ENCODE results near the gene PPFIA2. TPM values are rescaled to one million over a fixed set of nuclear protein-coding genes. Genes with fewer than 3 reads are reported as not detected.

The PPFIA2 gene
- polyA plus RNA-seq, 1 of the 3 experiments (the other 2 are of a cell fraction) = not detected

DNA sequence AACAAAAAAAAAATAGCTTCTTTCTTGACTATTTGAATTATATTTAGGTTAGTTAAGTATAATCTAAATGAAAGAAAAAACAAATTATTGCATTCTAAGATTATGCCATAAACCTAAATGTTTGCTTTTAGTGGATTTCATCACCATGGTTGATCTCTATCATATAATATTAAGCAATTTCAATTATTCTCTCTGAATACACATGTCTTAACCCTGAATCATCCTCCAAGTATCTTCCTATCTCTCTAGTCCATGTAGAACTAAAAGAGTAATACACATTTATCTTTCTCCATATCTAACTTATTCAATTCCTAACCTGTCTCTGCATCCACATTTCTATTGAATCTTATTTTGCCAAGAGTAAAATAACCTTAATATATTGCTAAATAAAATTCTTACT, 59.6 kb downstream of the PPFIA2 start (continued):
- TF ChIP-seq POLR2AphosphoS5 (IDR thresholded peaks at IDR 0.05; ENCODE audit: low read depth, low read length) (no peak), YY1 (IDR thresholded peaks at IDR 0.05; ENCODE audit: low read depth) (no peak), RFX5 (IDR thresholded peaks at IDR 0.05; ENCODE audit: low read length) (no peak), RXRA (IDR thresholded peaks at IDR 0.05; ENCODE audit: borderline replicate concordance, low read depth) (no peak), TCF12 (IDR thresholded peaks at IDR 0.05) (no peak)
- TF ChIP-seq, protein P1, sequence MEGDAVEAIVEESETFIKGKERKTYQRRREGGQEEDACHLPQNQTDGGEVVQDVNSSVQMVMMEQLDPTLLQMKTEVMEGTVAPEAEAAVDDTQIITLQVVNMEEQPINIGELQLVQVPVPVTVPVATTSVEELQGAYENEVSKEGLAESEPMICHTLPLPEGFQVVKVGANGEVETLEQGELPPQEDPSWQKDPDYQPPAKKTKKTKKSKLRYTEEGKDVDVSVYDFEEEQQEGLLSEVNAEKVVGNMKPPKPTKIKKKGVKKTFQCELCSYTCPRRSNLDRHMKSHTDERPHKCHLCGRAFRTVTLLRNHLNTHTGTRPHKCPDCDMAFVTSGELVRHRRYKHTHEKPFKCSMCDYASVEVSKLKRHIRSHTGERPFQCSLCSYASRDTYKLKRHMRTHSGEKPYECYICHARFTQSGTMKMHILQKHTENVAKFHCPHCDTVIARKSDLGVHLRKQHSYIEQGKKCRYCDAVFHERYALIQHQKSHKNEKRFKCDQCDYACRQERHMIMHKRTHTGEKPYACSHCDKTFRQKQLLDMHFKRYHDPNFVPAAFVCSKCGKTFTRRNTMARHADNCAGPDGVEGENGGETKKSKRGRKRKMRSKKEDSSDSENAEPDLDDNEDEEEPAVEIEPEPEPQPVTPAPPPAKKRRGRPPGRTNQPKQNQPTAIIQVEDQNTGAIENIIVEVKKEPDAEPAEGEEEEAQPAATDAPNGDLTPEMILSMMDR (IDR thresholded peaks at IDR 0.05) = no peak

DNA sequence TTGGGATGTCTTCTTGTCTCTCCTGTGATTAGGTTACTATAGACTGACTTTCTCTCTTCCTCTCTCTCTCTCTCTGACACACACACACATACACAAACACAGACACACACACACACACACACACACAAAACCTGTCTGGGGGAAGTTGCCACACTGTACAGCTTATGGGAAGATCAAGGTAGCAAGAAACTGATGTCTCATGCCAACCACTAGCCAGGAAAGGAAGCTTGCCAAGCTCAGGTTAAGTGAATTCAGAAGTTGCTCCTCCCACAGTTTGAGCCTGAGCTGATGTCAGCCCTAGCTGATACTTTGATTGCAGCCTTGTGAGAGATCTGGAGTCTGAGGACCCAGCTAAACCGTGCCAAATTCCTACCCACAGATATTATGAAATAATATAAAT, 67.1 kb downstream of the PPFIA2 start:
- POLR2A ChIA-PET = no interaction called here
- no peaks in the 10 kb centered on the region for H3F3A ChIP-seq (replicated peaks; ENCODE audit: insufficient read depth)
- no peaks in the 10 kb centered on the region for H3K4me1 ChIP-seq (ENCODE audit: control insufficient read depth in 1 of 2, insufficient read depth in 2 of 2, low read depth in 1 of 2, low read length in 1 of 2)
- no peak overlapping the region for H3K9ac ChIP-seq
- no peaks in the 10 kb centered on the region for H4K20me1 ChIP-seq (ENCODE audit: insufficient read depth)
- DNase-seq = no peak
- H3K9me2 ChIP-seq = no peaks in the 10 kb centered on the region
- no peaks in the 10 kb centered on the region for H3K79me2 ChIP-seq (ENCODE audit: insufficient read depth)
- no peak for TF ChIP-seq RXRA (IDR thresholded peaks at IDR 0.05; ENCODE audit: borderline replicate concordance, low read depth)
- no peak for TF ChIP-seq YY1 (IDR thresholded peaks at IDR 0.05; ENCODE audit: low read depth)
- TF ChIP-seq, protein P2, sequence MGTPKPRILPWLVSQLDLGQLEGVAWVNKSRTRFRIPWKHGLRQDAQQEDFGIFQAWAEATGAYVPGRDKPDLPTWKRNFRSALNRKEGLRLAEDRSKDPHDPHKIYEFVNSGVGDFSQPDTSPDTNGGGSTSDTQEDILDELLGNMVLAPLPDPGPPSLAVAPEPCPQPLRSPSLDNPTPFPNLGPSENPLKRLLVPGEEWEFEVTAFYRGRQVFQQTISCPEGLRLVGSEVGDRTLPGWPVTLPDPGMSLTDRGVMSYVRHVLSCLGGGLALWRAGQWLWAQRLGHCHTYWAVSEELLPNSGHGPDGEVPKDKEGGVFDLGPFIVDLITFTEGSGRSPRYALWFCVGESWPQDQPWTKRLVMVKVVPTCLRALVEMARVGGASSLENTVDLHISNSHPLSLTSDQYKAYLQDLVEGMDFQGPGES (IDR thresholded peaks at IDR 0.05; ENCODE audit: low read depth, low read length) = no peak
- TF ChIP-seq, protein P3, sequence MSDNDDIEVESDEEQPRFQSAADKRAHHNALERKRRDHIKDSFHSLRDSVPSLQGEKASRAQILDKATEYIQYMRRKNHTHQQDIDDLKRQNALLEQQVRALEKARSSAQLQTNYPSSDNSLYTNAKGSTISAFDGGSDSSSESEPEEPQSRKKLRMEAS (IDR thresholded peaks at IDR 0.05; ENCODE audit: low read depth) = no peak
- TF ChIP-seq MEF2A (IDR thresholded peaks at IDR 0.05; ENCODE audit: borderline replicate concordance, low read depth) = no peak
- TF ChIP-seq JUND (IDR thresholded peaks at IDR 0.05) = no peak
- no peak for TF ChIP-seq GABPA (IDR thresholded peaks at IDR 0.05; ENCODE audit: low read depth)
- TF ChIP-seq, protein P4, sequence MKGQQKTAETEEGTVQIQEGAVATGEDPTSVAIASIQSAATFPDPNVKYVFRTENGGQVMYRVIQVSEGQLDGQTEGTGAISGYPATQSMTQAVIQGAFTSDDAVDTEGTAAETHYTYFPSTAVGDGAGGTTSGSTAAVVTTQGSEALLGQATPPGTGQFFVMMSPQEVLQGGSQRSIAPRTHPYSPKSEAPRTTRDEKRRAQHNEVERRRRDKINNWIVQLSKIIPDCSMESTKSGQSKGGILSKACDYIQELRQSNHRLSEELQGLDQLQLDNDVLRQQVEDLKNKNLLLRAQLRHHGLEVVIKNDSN (IDR thresholded peaks at IDR 0.05; ENCODE audit: borderline replicate concordance, low read depth) = no peak
- TF ChIP-seq, protein P1 (IDR thresholded peaks at IDR 0.05) = no peak
- TF ChIP-seq SIN3A (IDR thresholded peaks at IDR 0.05; ENCODE audit: borderline replicate concordance, low read depth, low read length) = no peak
- TF ChIP-seq MXI1 (IDR thresholded peaks at IDR 0.05; ENCODE audit: low read depth, low read length) = no peak
- no peak for TF ChIP-seq POLR2AphosphoS5 (IDR thresholded peaks at IDR 0.05; ENCODE audit: low read depth, low read length)
- TF ChIP-seq FOSL2 (IDR thresholded peaks at IDR 0.05; ENCODE audit: borderline replicate concordance, low read depth) = no peak
- no peak for TF ChIP-seq SMC3 (IDR thresholded peaks at IDR 0.05; ENCODE audit: low read depth, low read length)
- no peak for TF ChIP-seq GATA2 (CRISPR knock-in tag; IDR thresholded peaks at IDR 0.05)
- TF ChIP-seq FOXJ3 (CRISPR knock-in tag; IDR thresholded peaks at IDR 0.05) = no peak
- TF ChIP-seq, protein P5, sequence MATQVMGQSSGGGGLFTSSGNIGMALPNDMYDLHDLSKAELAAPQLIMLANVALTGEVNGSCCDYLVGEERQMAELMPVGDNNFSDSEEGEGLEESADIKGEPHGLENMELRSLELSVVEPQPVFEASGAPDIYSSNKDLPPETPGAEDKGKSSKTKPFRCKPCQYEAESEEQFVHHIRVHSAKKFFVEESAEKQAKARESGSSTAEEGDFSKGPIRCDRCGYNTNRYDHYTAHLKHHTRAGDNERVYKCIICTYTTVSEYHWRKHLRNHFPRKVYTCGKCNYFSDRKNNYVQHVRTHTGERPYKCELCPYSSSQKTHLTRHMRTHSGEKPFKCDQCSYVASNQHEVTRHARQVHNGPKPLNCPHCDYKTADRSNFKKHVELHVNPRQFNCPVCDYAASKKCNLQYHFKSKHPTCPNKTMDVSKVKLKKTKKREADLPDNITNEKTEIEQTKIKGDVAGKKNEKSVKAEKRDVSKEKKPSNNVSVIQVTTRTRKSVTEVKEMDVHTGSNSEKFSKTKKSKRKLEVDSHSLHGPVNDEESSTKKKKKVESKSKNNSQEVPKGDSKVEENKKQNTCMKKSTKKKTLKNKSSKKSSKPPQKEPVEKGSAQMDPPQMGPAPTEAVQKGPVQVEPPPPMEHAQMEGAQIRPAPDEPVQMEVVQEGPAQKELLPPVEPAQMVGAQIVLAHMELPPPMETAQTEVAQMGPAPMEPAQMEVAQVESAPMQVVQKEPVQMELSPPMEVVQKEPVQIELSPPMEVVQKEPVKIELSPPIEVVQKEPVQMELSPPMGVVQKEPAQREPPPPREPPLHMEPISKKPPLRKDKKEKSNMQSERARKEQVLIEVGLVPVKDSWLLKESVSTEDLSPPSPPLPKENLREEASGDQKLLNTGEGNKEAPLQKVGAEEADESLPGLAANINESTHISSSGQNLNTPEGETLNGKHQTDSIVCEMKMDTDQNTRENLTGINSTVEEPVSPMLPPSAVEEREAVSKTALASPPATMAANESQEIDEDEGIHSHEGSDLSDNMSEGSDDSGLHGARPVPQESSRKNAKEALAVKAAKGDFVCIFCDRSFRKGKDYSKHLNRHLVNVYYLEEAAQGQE (IDR thresholded peaks at IDR 0.05; ENCODE audit: low read depth, low read length) = no peak
- 9% methylated on average over 1 of the region's 1 CpG for WGBS (ENCODE audit: low lambda C conversion rate)
- H3K9me3 ChIP-seq = no peaks in the 10 kb centered on the region
- H3K4me3 ChIP-seq (ENCODE audit: low read depth in 2 of 2, low read length in 1 of 2) = no peak overlapping the region
- no peak overlapping the region for H2AFZ ChIP-seq (ENCODE audit: low read depth)
- H3K27ac ChIP-seq (ENCODE audit: low read depth in 2 of 2, low read length in 1 of 2) = no peak overlapping the region
- no peak overlapping the region for H3K4me2 ChIP-seq
- H3K36me3 ChIP-seq (replicated peaks in 1 of 2; ENCODE audit: control insufficient read depth in 1 of 2, insufficient read depth in 2 of 2, low read length in 1 of 2) = no peaks in the 10 kb centered on the region
- no peaks in the 10 kb centered on the region for H3K27me3 ChIP-seq (ENCODE audit: insufficient read depth)
- CTCF ChIA-PET = no interaction called here
